ENCODE results near the gene COG8.

- TF ChIP-seq EZH2 (IDR thresholded peaks at IDR 0.05) (no peak), POLR2AphosphoS5 (IDR thresholded peaks at IDR 0.05; ENCODE audit: borderline replicate concordance, low read depth, low read length) (no peak), FOXP2 (optimal IDR thresholded peaks at IDR 0.05; ENCODE audit: control extremely low read depth, extremely low read length, insufficient read depth) (no peak)
Measured at GRCh38 chr16:69314534-69314933, 24.8 kb downstream of the COG8 start.

Measured in SK-N-MC (cell line).